HG02623 (cell line): Measurements from ENCODE around the gene L3MBTL4.

ENCODE experiments used
- ATAC-seq: cut with Tn5 transposase; IDR thresholded peaks from one replicate; pipeline ENCODE4 v1.9.1; 2021; ENCODE audit warnings: moderate library complexity; ENCODE audit not compliant: unreplicated experiment

The L3MBTL4 gene

DNA sequence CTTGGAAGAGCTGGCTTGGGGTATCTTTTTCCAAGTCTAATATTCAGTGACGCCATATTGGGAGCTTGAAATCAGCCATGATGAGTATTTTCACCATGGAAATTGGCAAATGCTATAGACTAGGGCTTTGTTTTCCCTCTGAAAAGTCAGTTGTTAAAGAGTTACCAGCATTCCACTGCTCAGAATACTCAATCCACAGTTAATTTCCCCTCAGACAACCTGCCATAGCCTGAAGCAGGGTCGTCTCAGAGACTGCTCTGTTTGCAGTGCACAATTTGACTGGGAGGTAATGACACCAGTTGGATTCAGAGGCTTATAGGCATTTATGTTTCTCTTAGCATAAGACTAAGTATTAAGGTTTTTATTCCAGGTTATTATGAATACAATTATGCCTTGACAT, 483.9 kb downstream of the L3MBTL4 start:
- no peak for ATAC-seq

DNA sequence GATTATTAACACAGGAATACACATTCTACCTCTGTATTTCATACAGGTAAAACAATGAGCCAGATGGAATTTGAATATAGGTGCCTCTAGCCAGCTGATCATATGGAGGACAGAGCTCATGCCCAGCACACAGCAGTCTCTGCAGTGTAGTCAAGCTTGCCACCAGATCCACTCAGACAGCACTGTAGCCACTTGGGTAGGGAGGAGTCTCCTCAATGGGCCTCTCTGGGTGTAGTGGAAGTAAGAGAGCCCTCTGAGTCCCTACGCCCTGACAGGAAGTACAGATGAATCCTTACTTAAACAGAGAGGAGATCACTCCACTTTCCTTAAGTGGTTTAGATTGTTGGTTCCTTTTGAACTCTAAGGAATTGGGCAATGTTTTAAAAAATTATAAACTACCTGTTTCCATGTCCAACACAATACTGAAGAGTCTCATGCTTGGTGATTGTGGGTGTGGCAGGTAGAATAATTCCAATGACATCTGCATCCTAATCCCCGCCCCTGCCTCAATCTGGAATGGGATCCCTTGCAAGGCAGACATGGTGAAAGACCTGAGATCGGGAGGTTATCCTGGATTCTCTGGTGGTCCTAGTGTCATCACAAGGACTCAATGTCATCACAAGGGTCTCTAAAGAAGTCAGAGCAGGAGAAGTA, 496.4 kb downstream of the L3MBTL4 start:
- no peak for ATAC-seq

DNA sequence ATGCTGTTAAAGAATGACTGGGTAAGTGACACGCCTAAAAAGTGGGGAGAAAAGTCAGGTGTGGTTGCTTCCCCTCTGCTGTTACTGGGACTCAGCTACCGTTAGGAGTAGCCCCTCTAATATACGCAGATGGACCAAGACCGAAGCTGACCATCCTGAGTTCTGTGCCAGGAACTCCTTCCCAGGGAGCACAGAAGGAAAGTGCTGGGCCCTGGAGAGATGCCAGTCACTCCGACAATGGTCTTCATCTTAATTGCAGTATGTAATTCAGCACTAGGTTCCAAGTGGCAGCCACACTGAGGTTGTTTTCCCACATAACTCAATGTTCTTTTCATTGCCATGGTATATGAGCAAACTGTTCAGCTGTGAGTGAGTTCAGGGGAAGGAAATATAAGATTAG, 499.8 kb downstream of the L3MBTL4 start:
- no peak for ATAC-seq

DNA sequence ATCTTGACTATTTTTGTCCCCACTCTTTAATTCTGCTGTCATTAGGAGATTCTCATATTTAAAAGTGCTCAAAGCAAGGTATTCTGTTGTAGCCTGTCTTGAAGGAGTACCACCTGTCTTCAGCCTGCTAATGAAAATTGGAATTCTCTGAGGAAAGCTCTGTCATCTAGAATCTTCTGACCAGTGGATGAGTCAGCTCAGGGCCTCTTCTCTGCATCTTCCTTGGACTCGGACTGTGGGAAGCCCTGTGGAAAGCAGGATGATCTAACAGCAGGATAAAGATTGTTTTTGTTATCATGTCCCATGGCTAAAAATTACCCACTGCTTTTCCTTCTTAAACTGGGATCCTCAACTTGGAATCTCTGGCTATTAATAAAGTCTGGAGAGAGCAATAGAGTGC, 500.7 kb downstream of the L3MBTL4 start:
- no peak for ATAC-seq

DNA sequence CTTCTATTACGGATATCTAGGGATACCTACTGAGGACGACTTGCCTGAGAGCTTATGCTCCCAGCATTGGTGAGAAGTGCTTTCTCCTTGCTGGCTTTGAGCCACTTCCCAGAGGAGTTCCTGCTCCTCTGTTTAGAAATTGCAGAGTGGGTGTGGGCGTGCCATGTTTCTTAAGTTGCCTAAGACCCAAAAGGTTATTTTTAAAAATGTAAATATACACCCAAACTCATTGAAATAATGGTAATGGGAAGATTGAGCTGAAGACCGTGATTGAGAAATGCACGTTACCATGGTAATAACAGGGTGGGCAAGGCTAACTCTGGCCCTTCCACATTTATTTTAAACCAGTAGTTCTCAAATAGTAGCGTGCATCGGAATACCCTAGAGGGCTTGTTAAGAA, 502.1 kb downstream of the L3MBTL4 start:
- no peak for ATAC-seq

DNA sequence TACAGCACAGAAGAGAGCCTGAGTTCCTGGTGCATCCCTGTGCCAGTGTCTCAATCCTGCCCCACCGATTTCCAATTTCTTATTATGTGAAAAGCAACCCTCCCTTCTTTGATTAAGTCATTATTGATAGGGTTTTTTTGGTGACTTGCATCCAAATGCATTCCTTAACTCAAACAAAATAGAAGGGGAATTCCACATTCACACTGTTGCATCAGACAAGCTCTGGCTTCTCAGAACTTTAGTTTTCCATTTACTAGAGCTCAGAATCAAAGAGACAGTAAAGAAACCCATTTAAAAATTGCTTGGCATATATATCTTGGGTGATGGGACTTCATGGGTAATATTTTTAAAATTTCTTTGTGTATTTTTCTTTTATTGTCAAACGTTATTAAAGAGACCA, 505.6 kb downstream of the L3MBTL4 start:
- ATAC-seq: no peak
